ENCODE measurements around the gene MYO7A.

Gene MYO7A

DNA sequence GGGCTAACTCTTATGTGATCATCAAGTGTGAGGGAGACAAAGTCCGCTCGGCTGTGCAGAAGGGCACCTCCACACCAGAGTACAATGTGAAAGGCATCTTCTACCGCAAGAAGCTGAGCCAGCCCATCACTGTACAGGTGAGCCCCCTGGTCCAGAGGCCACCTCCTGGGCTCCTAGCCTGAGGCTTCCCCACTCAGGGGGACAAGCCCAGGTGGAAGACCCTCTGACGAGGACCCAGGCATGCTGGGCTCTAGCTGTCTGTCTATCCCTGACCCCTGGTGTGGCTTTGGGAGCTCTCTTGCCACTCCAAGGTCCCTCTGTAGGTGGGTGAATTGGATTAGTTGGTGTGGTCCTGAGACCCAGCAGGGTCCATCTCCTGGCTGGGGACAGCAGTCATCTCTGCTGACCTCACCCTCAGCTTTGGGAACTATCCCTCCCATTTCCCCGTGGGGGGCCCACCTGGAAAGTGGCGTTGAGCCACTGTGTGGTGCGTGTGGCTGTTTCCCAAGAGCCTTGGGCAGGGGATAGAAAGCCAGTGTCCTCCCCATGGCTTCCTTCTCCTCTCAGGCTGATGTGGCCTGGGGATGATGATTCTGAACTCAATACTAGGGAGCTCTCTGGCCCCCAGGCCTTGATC lies 5.4 kb upstream of the MYO7A start:
- TF ChIP-seq, protein P1, sequence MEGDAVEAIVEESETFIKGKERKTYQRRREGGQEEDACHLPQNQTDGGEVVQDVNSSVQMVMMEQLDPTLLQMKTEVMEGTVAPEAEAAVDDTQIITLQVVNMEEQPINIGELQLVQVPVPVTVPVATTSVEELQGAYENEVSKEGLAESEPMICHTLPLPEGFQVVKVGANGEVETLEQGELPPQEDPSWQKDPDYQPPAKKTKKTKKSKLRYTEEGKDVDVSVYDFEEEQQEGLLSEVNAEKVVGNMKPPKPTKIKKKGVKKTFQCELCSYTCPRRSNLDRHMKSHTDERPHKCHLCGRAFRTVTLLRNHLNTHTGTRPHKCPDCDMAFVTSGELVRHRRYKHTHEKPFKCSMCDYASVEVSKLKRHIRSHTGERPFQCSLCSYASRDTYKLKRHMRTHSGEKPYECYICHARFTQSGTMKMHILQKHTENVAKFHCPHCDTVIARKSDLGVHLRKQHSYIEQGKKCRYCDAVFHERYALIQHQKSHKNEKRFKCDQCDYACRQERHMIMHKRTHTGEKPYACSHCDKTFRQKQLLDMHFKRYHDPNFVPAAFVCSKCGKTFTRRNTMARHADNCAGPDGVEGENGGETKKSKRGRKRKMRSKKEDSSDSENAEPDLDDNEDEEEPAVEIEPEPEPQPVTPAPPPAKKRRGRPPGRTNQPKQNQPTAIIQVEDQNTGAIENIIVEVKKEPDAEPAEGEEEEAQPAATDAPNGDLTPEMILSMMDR (IDR thresholded peaks at IDR 0.05; ENCODE audit: extremely low read depth, insufficient read depth, missing control alignments) = no peak
- in situ Hi-C loops (cut with MboI; ENCODE audit: low pct_unique_long_range_greater_than_20kb, low sequenced_read_pairs, unreplicated experiment) = no loop called here
- no peak for DNase-seq (ENCODE audit: low spot score)

DNA sequence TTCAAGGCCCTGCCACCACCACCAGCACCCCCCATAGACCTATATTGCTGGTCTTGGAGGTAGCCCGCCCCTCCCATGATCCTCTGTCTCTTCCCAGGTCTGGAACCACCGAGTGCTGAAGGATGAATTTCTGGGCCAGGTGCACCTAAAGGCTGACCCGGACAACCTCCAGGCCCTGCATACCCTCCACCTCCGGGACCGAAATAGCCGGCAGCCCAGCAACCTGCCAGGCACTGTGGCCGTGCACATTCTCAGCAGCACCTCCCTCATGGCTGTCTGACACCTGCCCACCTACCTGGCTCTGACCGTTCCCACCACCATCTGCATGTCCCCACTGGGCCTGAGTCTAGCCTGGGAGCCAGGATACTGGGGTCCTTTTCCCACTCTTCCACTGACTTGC lies 4.5 kb upstream of the MYO7A start:
- TF ChIP-seq, protein P1 (IDR thresholded peaks at IDR 0.05; ENCODE audit: extremely low read depth, insufficient read depth, missing control alignments) = no peak
- in situ Hi-C loops (cut with MboI; ENCODE audit: low pct_unique_long_range_greater_than_20kb, low sequenced_read_pairs, unreplicated experiment) = no loop called here

DNA sequence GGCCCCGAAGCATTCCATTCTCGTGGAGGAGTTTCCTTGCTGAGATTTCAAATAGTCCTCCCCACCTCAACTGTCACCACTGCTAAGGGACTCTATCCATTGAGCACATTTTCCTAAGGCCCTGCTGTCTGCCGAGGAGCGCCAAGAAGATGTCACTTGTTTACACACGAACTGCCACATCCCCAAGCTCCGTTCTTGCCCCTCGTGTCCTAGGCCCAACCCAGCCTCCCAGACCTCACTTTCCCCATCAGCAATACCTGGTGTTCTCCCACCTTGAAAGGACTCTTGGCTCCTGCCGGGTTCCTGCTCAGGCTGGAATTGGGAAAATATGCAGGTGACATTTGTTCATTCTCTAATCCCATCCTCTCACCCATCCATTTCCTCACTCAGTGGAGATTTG lies 4.0 kb upstream of the MYO7A start:
- TF ChIP-seq, protein P1 (IDR thresholded peaks at IDR 0.05; ENCODE audit: extremely low read depth, insufficient read depth, missing control alignments) = no peak
- in situ Hi-C loops (cut with MboI; ENCODE audit: low pct_unique_long_range_greater_than_20kb, low sequenced_read_pairs, unreplicated experiment) = no loop called here
- DNase-seq (ENCODE audit: low spot score) = no peak

More for the DNA sequence above, 4.5 kb upstream of the MYO7A start:
- DNase-seq (ENCODE audit: low spot score) = no peak

DNA sequence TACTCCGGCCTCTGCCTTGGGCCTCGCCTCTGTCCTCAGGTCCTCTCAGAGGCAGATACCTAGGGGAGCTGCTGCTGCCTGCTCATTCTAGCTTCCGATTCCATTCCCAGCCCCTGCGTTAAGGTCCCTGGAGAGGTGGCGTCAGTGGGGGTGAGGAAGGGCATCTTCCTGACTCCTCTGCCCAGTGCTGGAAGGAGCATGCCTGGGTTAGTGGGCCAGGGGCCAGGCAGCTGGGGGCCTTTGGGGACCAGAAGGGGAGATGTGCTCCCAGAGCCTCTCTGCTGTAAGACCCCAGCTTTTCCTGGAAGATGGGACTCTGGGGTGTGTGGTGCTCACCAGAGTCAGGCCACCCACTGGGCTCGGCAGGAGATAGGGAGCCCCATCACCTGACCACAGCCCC lies 3.6 kb upstream of the MYO7A start:
- DNase-seq (ENCODE audit: low spot score) = no peak
- in situ Hi-C loops (cut with MboI; ENCODE audit: low pct_unique_long_range_greater_than_20kb, low sequenced_read_pairs, unreplicated experiment) = no loop called here
- TF ChIP-seq, protein P1 (IDR thresholded peaks at IDR 0.05; ENCODE audit: extremely low read depth, insufficient read depth, missing control alignments) = no peak

DNA sequence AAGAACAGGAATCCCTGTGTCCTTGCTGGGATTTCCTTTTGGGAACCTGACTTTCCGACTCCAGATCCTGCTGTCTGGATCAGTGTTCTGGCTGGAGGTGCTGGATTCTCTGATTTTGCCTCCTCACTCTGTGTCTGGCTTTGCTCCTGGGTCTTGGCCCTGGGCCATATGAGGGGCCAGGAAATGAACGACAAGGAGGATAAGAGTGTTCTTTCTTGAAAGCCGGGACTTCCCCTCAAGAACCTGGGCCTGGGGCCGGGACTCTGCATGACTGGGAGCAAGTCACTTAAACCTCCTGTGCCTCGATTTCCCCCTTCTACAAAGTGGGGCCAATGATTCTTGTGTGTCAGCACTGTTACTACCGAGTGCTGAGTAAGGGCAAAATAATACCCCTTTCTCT lies 2.9 kb upstream of the MYO7A start:
- in situ Hi-C loops (cut with MboI; ENCODE audit: low pct_unique_long_range_greater_than_20kb, low sequenced_read_pairs, unreplicated experiment) = no loop called here
- DNase-seq (ENCODE audit: low spot score) = no peak
- TF ChIP-seq, protein P1 (IDR thresholded peaks at IDR 0.05; ENCODE audit: extremely low read depth, insufficient read depth, missing control alignments) = no peak

DNA sequence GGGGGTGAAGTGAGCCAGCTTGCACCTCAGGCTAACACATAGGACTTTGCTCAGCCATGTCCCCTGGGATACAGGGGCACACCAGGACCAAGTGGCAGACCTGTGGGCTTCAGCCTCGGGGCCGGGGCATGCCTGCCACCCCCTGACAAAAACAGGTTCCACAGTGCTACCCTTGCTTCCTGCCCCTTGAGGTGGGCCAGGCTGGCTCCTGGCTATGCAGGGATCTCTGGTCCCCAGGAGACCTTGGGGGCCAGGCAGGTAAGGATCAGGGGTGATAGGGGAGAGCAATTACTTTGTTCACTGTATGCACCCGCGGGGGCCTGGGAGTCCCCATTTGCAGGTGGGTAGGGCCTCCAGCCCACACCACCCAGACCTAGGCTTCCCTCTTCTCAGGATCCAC lies 2.4 kb upstream of the MYO7A start:
- in situ Hi-C loops (cut with MboI; ENCODE audit: low pct_unique_long_range_greater_than_20kb, low sequenced_read_pairs, unreplicated experiment) = no loop called here
- TF ChIP-seq, protein P1 (IDR thresholded peaks at IDR 0.05; ENCODE audit: extremely low read depth, insufficient read depth, missing control alignments) = no peak
- DNase-seq (ENCODE audit: low spot score) = no peak
